HL-60 (cell line): ENCODE measurements around the gene MBNL1.
A peak's percentile ranks its signal among the peaks of the same experiment; 100 is the strongest.

Experiments used
- CTCF ChIP-seq: IDR thresholded peaks from one replicate; pipeline ENCODE4 v1.5.1; 2011; ENCODE audit warnings: low read length, control low read depth, inconsistent platforms; ENCODE audit not compliant: insufficient read depth
- GABPA ChIP-seq: IDR thresholded peaks from 2 replicates; pipeline ENCODE4 v1.6.1; 2012; ENCODE audit warnings: low read depth
- POLR2AphosphoS5 ChIP-seq: IDR thresholded peaks from 2 replicates; pipeline ENCODE4 v1.6.1; 2012; ENCODE audit warnings: low read depth
- REST ChIP-seq: IDR thresholded peaks from 2 replicates; pipeline ENCODE4 v1.6.1; 2012; ENCODE audit warnings: low read depth; ENCODE audit not compliant: insufficient replicate concordance
- SPI1 ChIP-seq: IDR thresholded peaks from 2 replicates; pipeline ENCODE4 v1.6.1; 2012; ENCODE audit warnings: low read depth, mild to moderate bottlenecking, borderline replicate concordance

DNA sequence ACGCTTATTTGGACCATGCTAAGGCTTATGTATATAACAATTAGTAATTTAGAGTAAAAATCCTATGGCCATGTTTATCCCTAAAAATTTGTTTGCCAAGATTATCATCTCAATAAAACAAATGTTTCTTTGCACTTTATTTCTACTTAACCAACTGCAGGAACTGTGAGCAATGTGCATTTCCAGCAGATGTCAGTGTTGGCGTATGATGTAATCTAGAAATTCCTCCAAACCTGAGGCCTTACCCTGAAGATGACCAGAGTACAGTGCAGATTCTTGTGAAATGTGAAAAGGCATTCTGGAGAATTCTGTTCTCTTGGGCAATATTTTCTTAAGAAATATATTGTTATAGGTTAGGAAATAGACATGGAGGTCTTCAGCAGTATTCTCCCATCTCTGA lies 205.9 kb downstream of the MBNL1 start:
- TF ChIP-seq CTCF, result peak; percentile 29
- no peak for TF ChIP-seq POLR2AphosphoS5
- TF ChIP-seq SPI1, result no peak
- no peak for TF ChIP-seq REST
- TF ChIP-seq GABPA, result no peak
